ENCODE data around the gene PCYT1B.

PCYT1B gene

DNA sequence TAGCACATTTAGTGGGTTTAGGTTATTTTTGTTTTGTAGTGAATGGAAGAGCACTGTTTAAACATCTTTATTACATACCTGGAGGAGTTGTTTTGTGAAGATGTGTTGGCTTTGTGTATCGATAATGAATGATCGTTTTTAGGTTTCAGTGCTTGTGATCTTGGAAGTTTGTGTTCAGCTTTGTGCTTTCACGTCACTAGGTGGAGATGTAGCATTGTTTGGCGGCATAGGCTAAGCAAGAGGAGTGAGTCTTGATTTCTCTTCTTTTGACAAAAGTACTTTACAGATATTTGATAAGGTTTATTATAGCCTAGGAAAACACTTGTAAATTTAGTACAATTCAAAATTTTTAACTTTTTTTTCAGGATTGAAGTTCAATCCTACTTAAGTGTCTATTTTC, 131.7 kb downstream of the PCYT1B start:
- DNase-seq: no peak

DNA sequence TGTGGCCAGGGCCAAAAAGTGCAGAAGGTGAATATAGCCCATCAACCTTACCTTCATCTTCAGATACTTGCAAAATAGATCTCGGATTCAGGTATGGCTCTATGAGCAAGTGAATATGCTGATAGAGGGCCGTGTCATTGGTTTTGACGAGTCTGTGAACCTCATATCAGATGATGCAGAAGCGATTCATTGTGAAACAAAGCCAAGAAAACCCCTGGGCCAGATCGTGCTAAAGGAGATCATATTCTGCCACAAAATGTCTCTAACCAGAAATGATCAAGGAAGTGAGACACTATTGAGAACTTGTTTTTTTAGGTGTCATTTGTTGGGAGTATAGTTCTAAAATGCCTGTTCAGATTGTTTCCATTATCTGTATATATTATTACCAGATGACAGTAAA, 133.7 kb downstream of the PCYT1B start:
- no peak for DNase-seq

DNA sequence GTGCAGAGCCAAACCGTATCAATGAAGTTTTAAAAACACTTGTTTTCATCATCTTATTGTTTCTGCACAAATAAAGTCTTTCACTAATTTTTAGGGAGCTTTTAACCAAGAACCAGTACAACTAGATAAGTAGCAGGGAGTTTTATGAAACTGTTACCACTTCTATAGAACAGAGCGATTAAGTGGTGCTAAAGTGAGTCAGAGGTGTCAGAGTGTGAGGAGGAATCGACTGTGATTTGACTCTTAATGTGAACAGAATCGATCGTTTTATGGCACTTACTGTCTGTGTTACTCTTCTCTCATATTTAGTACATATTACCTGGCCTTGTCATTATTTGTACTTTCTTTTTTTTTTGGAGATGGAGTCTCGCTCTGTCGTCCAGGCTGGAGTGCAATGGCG, 138.8 kb downstream of the PCYT1B start:
- DNase-seq: no peak

Data from NCI-H526 treated with DMSO at 0.1 percent for 48 hours (cell line).